Measurements from ENCODE around the gene ITIH3.

ITIH3 gene

GRCh38 chr3:52844290-52844975 is 49.8 kb downstream of the ITIH3 start:
- no peak for DNase-seq (ENCODE audit: low read depth)
- no peak overlapping the region for H3K4me3 ChIP-seq (ENCODE audit: low read depth, low read length)
- TF ChIP-seq CTCF (IDR thresholded peaks at IDR 0.05; ENCODE audit: control insufficient read depth, extremely low read depth, insufficient read depth): no peak

GRCh38 chr3:52845157-52845556 is 50.6 kb downstream of the ITIH3 start:
- TF ChIP-seq CTCF (IDR thresholded peaks at IDR 0.05; ENCODE audit: control insufficient read depth, extremely low read depth, insufficient read depth): no peak
- no peak overlapping the region for H3K4me3 ChIP-seq (ENCODE audit: low read depth, low read length)
- no peak for DNase-seq (ENCODE audit: low read depth)

GRCh38 chr3:52845691-52846431 is 51.3 kb downstream of the ITIH3 start:
- peak; percentile 17; the same call in 1 of the 2 replicates for TF ChIP-seq CTCF (IDR thresholded peaks at IDR 0.05; ENCODE audit: control insufficient read depth, extremely low read depth, insufficient read depth)
- no peak for DNase-seq (ENCODE audit: low read depth)
- H3K4me3 ChIP-seq (ENCODE audit: low read depth, low read length): no peak overlapping the region

GRCh38 chr3:52846432-52846965 is 51.9 kb downstream of the ITIH3 start:
- H3K4me3 ChIP-seq (ENCODE audit: low read depth, low read length): no peak overlapping the region
- TF ChIP-seq CTCF (IDR thresholded peaks at IDR 0.05; ENCODE audit: control insufficient read depth, extremely low read depth, insufficient read depth): no peak
- no peak for DNase-seq (ENCODE audit: low read depth)

GRCh38 chr3:52847241-52847640 is 52.6 kb downstream of the ITIH3 start:
- no peak for DNase-seq (ENCODE audit: low read depth)
- H3K4me3 ChIP-seq (ENCODE audit: low read depth, low read length): no peak overlapping the region
- no peak for TF ChIP-seq CTCF (IDR thresholded peaks at IDR 0.05; ENCODE audit: control insufficient read depth, extremely low read depth, insufficient read depth)

GRCh38 chr3:52847726-52848125 is 53.1 kb downstream of the ITIH3 start:
- no peak overlapping the region for H3K4me3 ChIP-seq (ENCODE audit: low read depth, low read length)
- no peak for TF ChIP-seq CTCF (IDR thresholded peaks at IDR 0.05; ENCODE audit: control insufficient read depth, extremely low read depth, insufficient read depth)
- DNase-seq (ENCODE audit: low read depth): no peak

Data from LNCaP clone FGC (cell line).